G401 (cell line): ENCODE measurements around the gene RNF224. TPM values are rescaled to one million over a fixed set of nuclear protein-coding genes. Genes with fewer than 3 reads are reported as not detected.

ENCODE experiments used
- DNase-seq: peaks from one replicate; pipeline ENCODE4 v3.0.0-alpha.2; 2015; ENCODE audit warnings: low spot score
- in situ Hi-C: cut with HindIII; loops from 2 replicates; pipeline ENCODE4 v1.10.0; 2016; ENCODE audit warnings: low sequenced_read_pairs, mixed read lengths
- total RNA-seq: library from RNA; depleted of rRNA; stranded (reverse); fragments of >200 nt; shearing (Covaris generic); gene quantifications from 2 replicates; pipeline ENCODE4 v1.2.3, GENCODE V29; 2014

The RNF224 gene
- total RNA-seq, 1 experiment from 2014 or later, result not detected

DNA sequence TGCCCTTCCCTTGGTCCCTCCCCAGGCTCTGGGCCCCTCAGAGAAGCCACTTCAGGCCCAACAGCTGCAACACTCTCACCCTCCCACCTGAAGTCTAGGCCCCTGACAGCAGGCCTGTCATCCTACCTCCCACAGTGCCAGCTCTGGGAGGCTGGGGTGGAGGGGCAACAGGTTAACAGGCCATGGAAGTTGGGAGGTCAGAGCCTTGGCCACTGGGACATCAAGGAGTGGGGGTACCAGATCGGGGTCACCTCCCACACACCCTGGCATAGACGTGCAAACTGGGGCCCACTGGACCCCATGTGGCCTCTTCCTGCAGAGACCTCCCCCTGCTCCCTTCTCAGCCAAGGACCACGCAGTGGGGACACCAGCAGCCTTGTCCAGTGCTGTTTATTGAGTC lies 36.1 kb upstream of the RNF224 start:
- DNase-seq, result no peak
- in situ Hi-C loops, result no loop called here

DNA sequence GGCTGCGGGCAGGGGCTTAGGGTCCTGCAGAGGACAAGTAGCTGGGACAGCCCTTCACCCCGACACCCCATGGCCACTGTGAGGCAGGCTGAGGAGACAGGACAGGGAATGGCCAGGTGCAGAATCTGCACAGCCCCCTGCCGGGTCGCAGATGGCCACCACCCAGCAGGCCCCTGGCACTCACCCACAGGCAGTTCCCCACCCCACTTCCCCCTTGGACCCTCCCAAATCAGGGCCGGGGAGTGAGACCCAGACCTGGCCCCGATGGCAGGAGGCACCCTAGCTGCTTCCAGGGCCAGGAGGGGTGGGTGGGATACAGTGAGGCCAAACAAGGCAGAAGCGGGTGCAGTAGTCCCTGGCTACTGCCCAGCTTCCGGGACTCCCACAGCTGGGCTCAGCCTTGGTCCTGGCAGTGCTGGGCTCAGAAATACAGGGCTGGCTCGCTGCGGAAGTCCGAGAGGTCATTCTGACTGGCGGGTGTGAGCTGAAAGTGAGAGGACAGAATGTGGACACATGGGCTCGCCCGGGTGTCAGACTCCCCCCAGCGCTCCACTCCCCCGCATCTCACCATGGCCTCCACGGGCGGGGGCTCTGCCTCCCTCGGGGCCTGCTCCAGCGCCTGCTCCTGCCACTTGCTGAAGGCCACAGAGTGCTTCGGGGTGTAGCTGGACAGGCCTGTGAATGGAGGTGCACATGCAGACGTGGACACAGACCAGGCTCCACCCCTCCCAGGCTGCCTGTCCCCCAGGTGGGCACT lies 35.4 kb upstream of the RNF224 start:
- DNase-seq, result peak; percentile 44
- in situ Hi-C loops, result no loop called here

DNA sequence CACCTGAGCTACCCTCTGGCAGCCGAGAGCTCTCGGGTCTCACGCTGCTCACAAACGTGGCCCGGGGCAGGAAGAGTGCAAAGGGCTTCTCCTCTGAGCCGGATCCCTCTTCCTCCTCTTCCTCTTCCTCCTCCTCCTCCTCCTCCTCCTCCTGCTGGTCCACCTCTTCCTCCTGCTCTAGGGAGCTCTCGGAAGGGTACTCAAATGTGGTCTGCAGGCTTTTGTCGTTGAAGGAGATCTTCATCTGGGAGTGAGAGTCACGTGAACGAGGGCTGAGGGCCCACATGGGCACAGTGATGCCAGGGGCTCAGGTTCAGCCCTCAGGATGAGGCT lies 34.9 kb upstream of the RNF224 start:
- in situ Hi-C loops, result no loop called here

DNA sequence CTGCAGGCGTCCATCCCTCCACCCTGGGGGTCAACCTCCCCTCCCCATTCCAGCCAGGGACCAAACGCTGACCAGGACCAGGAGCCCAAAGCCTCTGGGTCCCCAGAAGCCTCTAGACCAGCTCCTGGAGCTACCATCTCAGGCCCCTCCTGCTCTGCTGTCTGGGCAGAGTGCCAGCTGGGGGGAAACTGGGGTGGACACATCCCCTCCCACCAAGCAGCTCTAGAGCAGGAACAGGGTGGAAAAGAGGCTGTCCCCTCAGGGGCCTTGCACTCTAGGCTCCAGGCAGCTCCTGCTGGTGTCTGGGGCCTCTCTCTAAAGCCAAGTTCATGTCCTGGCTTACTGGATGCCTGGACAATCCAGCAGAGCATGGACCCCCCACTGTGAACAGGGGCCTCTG lies 34.4 kb upstream of the RNF224 start:
- in situ Hi-C loops, result no loop called here
- DNase-seq, result no peak

More for the DNA sequence above, 34.9 kb upstream of the RNF224 start:
- no peak for DNase-seq

DNA sequence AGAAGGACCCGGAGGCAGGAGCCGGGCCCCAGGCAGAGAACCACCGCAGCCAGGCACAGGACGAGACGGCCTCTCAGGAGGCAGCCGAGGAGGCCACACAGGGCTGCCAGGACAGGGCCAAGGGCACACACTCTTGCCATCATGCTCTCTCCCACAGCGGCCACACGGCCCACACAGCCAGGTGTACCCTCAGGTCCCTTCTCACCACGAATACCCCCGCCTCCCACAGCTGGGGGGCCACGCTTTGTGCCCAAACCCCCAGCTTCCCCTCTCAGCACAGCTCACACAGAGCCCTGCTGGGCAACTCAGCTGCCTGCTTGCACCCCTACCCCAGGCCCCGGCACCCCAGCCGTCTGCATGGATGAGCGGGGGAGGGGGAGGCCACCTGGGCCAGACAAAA lies 33.5 kb upstream of the RNF224 start:
- in situ Hi-C loops, result no loop called here

DNA sequence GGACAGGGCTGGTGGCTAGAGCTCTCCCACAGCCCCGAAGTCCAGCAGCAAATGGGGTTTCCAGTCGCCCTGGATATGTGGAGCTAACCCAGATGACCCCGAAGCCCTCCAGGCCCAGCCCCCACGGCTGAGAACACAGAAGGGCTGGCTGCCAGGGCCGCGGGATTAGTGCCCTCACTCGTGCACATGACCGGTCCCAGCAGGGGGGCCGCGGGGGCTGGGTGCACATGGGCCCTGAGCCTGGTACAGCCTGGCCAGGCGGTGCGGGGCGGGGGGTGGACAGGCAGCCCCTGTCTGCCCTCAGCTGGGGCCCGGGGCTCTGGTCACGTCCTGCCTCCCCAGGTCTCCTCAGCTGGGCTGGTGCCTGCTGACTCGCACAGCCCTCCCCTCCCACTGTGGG lies 32.9 kb upstream of the RNF224 start:
- no peak for DNase-seq
- in situ Hi-C loops, result no loop called here

More for the DNA sequence above, 33.5 kb upstream of the RNF224 start:
- DNase-seq, result no peak

DNA sequence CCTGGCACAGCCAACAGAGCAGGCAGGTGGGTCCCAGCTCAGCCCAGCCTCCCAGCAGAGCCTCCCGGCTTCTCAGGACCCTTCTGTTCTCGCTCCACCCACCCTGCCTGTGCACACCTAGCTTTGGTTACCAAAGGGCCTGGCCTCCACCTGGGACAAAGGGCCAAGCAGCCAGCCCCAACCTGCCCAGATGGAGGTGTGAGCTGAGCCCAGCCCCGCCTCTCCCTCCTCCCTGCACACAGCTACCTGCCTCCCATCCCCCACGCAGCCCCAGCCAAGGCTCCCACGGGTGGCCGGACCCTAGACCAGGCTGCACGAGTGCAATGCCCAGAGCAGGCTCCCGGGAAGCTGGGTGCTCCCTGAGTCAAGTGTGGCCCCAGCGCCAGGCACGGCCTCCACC lies 32.4 kb upstream of the RNF224 start:
- in situ Hi-C loops, result no loop called here
- DNase-seq, result peak; percentile 40

DNA sequence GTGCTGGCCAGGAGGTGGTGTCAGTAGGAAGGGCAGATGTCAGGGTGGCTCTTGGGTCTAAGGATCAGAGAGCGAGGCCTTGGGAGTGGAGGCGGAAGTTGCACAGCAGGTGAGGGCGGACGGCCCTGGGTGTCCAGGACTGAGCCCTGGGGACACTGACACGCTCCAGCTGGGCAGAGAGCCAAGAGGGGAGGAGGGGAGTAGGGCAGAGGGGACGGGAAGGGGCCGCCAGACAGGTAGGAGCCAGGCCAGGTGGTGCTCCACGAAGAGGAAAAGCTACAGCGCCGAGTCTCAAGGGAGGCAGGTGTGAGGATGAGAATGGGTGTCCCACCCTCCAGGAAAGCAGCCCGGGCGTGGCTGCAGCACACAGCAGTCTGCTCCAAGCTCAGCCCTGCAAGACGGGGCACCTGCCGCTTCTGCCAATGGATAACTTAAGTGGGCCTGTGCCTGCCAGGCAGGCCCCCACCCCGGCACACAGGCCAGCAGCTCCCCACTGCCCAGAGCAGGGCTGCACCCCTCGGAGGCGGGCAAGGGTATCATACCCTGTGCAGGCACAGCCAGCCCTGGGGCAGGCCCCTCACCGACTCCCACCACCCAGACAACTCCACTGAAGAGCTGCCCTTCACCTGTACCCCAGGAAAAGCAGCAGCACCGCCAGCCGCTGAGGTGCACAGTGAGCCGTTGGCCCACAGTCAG lies 31.6 kb upstream of the RNF224 start:
- in situ Hi-C loops, result no loop called here
- DNase-seq, result peak; percentile 30

DNA sequence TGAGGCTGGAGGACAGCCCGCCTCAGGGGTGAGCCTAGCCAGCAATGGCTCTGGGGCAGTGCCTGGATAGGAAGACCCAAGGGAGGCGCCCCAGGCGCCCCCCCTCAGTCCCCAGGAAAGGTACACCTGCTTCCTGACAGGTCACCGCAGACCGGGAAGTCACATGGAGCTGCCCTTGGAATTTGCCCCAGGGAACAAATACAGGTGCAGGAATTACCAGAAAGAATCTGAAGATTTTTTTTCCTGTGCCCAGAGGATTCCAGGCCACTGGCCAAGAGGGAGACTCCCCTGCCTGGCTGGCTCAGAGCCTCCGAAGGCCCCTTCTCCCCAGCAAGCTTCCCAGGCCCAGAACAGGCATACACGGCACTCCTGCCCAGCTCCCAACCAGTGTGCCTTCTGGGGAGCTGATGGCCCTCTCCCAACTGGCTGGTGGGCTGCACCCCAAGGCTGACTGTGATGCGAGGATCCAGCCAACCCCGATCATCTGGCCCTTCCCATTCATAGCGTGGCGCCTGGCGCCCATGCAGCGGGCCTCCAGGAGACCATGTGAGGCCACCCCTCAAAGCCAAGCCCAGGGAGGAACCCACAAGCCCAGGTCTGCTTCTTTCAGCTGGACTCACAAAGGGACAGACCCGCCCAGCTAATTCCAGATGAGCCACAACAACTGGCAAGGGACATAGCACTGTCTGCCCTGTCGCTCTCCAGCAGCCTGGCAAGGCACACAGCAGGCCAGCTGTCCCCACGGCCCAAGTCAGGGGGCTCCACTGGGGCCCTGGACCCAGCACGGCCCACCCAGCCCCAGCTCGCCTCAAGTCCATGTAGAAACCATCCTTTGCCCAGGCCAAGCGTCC lies 29.0 kb upstream of the RNF224 start:
- in situ Hi-C loops, result no loop called here
- peak; percentile 68 for DNase-seq

DNA sequence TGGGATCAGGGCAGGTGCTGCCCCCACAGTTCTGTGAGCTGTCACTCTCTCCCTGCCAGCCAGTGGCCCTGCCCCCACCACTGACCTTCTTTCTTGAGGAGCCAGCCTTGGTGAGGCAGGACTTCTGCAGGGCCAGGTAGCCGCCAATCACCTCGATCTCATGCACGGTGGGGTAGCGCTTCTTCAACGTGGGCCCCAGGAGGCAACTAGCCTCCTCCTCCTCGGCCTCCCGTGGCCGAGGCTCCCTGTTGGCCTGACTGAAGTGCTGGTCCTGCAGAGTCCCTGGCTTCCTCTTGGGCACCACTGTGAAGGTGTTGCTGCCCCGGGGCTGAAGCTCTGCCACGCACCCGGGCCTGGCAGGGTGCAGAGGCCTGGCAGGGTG lies 28.4 kb upstream of the RNF224 start:
- DNase-seq, result peak; percentile 87
- in situ Hi-C loops, result no loop called here

DNA sequence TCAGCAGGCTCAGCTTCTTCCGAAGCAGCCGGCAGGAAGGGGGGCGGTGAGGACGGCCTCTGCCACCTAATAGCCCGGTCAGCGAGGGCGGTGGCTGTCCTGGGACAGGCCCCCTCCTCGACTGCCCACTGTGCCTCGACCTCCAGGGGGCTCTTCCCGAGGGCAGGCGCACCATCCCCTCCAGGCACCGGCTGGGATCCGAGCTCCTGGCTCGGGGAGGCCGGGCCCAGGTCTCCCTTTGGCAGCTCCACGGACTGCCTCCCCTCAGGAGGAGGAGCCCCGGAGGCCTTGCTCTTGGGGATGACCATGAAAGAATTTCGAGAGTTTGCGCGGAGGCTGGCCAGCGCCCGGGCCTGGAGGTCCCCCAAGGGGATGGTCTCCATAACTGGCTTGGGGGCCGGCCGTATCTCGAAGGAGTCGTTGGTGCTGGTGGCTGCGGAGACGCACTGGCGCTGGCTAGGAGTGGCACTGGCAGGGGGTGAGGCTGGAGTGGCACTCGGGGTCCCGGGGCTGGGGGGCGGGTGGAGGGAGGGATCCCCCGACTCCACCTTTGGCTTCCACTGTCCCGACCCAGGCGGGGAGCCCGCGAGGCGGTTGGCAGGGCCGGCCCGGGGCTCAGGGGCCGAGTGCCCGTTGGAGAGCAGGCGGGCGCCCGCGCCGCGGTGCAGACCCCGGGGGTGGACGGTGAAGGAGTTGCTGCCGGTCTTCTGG lies 27.7 kb upstream of the RNF224 start:
- DNase-seq, result no peak
- in situ Hi-C loops, result no loop called here

DNA sequence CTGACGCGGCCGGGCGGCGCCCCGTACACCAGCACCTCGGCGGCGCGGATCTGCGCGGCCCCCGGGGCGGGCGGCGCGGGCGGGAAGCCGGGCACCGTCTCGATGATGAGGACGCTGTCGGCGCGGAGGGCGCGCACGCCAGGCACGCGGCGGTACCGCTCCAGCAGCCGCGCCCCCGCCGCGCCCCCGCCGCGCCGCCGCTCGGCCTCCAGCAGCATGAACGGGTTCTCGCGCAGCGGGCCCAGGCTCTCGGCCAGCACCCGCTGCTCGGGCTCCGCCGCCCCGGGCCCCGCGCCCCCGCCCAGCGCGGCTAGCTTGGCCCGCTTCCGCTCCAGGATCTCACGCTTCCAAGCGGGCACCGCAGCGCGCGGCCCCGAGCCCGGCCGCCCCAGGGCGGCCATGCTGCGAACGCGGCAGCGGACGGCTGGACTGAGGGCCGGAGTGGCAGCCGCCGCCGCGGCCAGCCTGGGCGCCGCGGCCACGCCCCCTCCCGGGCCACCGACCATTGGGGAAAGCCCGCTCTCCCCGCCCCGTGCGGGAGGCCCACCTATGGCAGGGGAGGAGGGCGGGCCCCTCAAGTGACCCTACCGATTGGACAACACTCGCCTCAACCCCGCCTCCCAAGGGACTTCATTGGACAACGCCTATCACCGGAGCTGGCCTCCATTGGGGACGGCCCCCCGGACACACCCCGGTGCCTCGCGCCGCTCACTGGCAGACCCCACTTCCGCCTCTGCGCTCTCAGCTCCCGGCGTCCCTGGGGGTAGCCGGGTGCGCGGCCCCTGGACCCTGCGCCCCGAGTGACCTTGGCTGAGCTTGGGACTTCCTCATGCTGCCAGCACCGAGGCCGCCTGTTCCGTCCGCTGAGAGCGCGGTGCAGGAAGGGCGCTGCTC lies 26.7 kb upstream of the RNF224 start, which contains the start of gene TPRN:
TPRN (minus strand) TSS at position 431 of the 894 bp plus-strand sequence; CDS start at position 401, 30 bp downstream.
- in situ Hi-C loops, result no loop called here
- DNase-seq, result peak; percentile 99

DNA sequence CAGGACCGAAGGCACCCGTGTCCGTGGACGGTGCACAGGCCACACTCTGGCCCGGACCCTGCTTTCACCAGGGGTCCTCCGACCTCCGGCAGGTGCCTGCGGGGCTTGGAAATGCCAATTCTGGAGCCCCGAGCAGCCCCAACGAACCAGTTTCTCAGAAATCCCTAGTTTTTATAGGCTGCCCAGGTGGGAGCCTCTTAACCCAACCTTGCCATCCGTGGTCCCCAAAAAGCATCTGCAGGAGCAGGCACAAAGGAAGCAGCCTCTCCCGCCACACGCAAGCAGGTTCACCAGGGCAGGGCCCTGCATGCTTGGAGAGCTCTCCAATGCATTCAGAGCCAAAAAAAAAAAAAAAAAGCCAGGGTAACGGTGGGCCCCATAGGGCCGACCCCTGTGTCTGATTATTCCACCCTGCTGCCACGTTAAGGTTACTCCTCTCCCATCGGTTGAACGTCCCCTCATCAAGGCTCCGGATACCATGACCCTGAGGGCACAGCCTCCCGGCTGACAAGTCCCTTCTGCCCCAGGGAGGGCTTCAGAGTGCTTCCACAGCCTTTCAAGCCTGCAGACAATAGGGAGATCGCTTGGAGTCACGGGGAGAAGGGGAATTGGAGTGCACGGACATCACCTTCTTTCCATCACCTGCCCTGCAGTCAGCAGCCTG lies 26.0 kb upstream of the RNF224 start:
- in situ Hi-C loops, result no loop called here
- DNase-seq, result no peak

DNA sequence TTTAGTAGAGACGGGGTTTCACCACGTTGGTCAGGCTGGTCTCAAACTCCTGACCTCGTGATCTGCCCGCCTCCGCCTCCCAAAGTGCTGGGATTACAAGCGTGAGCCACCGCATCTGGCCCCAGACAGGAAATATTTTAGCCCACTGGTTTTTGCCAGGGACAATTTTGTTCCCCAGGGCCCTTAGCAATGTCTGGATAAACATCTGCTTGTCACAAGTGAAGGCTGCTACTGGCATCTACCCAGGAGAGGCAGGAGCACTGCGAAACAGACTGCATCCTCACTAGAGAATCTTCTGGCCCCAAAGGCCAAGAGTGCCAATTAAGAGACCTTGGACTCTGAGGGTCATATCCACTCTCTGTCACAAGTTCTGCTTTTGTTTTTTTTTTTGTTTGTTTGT lies 24.3 kb upstream of the RNF224 start:
- no peak for DNase-seq
- in situ Hi-C loops, result no loop called here

DNA sequence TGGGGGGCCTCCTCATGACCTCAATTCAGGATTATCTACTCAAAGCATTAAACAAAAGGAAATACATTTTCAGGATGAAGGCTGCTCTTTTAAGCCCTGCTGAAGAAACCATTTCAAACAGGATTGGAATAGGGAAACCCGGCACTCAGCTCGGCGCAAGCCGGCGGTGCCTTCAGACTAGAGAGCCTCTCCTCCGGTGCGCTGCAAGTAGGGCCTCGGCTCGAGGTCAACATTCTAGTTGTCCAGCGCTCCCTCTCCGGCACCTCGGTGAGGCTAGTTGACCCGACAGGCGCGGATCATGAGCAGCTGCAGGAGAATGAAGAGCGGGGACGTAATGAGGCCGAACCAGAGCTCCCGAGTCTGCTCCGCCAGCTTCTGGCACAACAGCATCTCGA lies 22.6 kb upstream of the RNF224 start:
- no peak for DNase-seq
- in situ Hi-C loops, result no loop called here

DNA sequence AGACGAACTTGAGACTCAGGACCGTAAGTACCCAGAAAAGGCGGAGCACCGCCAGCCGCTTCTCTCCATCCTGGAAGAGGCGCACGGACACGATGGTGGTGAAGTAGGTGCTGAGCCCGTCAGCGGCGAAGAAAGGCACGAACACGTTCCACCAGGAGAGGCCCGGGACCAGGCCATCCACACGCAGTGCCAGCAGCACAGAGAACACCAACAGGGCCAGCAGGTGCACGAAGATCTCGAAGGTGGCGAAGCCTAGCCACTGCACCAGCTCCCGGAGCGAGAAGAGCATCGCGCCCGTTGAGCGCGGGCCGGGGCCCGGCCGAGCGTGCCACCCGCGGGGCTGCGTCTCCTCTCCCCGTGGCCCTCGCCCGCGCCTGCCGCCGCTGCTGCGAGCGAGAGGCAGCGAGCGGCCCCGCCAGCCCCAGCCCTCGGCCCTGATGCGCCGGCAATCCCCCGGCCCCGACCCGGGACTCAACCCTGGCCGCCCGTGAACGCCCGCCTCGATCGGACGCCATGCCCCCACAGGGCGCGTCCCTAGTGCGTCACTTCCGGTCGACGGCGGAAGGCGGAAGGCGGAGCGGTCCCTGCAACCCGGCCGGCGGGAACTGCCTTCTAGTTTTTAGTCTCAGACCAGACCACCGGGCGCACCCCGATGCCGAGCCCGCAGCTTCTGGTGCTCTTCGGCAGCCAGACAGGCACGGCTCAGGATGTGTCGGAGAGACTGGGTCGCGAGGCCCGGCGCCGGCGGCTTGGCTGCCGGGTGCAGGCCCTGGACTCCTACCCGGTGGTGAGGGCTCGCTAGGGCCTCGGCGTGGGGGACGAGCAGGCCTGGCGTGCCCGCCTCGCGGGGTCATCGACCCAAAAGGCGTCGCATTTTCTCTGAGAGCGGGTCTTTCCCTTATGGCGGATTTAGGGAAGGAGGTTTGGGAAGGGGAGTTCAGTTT lies 21.9 kb upstream of the RNF224 start, which contains the start of the genes NDOR1 and TMEM203:
NDOR1 (plus strand) TSS at position 575 of the 944 bp plus-strand sequence; CDS start at position 653, 78 bp downstream.
TMEM203 (minus strand) TSS at position 523 of the 944 bp plus-strand sequence; CDS start at position 289, 234 bp downstream.
- DNase-seq, result peak; percentile 89
- in situ Hi-C loops, result no loop called here

DNA sequence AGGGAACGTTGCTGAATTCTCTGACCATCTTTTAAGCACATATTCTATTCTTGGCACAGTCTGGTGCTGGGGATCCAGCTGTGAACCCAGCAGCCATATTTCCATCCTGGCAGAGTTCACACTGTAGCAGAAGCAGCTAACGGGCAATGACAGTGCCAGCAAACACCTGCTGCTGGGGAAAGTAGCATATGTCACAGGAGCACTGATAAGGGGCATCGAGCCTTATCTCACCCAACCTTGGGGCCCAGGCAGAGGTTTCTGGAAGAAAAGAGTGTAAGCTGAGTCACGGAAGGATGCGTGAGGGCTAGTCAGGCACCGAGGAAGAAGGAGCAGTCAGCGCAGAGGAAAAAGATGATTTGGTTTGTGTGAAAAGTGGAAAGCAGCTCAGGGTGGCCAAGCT lies 20.7 kb upstream of the RNF224 start:
- DNase-seq, result no peak
- in situ Hi-C loops, result no loop called here
